ENCODE data around the gene CNNM1.

The CNNM1 gene

DNA sequence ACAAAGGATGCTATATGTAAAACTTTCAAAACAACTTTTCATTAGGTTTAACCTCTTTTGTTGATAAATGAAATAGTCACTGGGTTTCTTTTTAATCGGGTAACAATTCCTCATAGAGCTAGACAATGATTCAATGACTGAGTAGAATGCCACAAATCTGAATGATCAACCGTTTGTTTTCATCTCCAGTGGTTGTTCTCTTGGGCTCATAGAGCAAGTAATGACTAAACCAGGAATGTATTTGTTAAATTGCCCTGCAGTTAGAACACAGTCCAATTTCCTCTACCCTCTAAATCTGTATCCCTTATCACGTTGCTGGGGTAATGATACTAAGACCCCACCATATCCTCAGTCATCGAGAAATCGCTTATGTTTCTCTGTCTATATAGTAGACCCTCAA lies 40.0 kb downstream of the CNNM1 start:
- no peak overlapping the region for H3K27ac ChIP-seq
- no peak for DNase-seq (ENCODE audit: low read depth, low spot score)

DNA sequence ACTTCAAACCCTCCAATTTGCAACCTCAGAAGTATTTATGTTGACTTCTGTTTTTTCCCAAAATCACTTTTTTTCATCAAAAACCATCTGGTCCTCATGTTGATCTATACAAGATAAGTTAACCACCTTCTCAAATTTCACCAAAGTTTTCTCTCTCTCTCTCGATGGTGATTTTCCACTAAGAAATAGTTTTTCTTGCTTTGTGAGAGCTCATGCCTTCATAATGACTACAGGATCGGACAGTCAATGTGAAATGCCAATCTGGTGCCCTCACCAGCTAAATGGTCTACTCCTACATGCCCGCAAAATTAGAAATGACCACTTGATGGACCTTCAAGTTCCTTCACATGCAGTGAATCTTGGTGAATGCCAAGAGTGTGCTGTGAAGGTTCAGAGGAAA lies 40.4 kb downstream of the CNNM1 start:
- no peak for DNase-seq (ENCODE audit: low read depth, low spot score)
- no peak overlapping the region for H3K27ac ChIP-seq

DNA sequence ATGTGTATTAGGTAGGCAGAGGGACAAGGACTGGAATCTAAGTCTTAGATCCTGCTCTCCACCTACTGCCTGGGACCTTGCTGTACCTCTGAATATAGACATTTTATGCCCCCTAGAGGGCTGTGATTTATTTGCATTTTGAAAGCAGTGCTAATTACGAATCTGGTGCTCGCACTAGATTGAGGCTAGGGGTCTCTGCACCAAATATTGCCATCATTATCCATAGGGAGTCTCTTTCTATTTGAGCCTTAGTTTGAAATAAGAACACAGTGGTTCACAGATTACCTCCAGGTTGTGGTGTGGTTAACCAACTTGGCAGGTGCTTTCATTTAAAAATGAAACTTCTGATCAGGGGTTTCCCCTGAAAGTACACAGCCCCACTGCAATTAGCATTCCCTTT lies 41.8 kb downstream of the CNNM1 start:
- H3K27ac ChIP-seq: no peak overlapping the region
- no peak for DNase-seq (ENCODE audit: low read depth, low spot score)

DNA sequence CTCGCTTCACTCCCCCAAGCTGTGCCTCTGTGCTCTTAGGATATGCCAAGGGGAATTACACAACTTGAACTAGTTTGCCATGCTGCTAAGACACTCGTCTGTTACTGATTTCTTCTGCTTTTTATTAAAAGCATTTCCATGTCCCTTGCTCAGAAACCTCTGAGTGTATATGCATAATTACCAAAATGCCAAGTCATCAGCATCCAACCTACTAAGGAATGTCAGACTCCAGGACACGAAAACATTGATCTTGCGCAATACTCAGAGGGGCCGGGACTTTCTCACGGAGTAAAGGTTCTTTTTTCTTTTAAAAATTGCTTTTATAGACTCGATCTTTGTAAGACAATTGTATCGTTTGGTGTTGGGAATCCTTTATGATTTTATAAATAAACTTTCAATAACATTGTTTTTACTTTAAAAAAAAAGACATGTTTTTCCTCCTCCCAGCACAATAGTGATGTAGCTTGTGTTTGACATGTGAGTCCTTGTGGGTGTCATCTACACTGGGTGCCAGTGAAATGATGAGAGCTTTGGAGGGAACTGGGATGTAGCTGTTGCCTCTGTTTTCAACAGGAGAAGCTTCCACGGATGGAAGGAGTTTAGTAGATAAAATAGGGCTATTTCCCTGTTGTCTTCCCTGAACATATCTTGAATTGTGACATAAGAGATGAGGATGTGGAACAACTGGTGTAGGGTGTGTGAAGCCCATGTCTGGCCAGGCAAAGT lies 43.6 kb downstream of the CNNM1 start:
- H3K27ac ChIP-seq: no peak overlapping the region
- DNase-seq (ENCODE audit: low read depth, low spot score): no peak

DNA sequence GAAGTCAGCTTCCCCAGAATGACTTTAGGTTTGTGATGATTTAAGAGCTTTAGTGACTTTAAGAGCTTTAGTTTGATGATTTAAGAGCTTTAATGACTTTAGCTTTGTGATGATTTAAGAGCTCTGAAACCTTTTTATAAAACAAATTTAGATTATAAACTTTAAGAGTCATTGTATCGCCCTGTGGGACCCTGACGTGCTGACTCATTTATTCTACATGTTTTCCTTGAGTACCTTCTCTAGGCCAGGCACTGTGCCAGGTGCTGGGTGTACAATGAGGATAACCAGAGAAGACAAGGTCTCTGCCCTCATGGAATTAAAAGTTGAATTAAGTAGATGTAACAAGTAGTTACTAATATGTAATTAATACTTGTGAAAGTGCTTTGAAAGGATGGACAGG lies 45.4 kb downstream of the CNNM1 start:
- H3K27ac ChIP-seq: no peak overlapping the region
- DNase-seq (ENCODE audit: low read depth, low spot score): no peak

DNA sequence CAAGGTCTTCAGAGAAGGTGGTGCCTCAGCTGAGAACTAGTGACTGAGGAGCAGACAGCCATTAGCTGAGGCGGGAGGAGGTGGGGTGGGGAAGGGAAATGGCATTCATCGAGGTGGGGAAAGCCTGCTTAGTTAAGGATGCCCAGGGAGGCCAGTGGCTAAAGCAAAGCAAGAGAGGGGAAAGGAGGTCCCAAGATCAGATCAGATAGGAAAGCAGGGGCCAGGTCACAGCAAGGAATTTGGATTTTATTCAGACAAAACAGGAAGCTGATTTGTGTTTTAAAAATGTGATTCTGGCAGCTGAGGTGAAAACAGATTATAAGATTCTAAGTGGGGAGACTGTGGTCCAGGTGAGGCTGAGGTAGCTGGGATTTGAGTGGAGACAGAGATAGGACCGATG lies 45.8 kb downstream of the CNNM1 start:
- no peak for DNase-seq (ENCODE audit: low read depth, low spot score)

DNA sequence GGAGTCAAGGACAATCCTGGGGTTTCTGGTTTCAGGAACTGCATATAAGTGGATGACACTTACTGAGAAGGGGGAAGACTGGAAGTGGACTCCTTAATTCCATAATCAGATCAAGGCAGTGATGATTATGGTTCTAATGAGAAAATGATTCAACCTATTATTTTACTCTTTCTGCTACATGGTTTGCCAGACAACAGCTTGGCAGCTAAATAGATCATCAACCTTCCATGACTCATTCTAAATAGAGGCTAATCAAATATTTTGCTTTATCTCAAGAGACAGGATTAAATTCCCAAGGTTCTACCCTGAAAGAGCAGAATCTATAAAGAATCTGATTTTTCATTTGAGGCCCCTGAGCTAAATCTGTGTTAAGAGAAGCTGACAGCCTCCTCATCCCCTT lies 46.3 kb downstream of the CNNM1 start:
- no peak for DNase-seq (ENCODE audit: low read depth, low spot score)
- H3K27ac ChIP-seq: no peak overlapping the region

More for the DNA sequence above, 45.8 kb downstream of the CNNM1 start:
- H3K27ac ChIP-seq: no peak overlapping the region

DNA sequence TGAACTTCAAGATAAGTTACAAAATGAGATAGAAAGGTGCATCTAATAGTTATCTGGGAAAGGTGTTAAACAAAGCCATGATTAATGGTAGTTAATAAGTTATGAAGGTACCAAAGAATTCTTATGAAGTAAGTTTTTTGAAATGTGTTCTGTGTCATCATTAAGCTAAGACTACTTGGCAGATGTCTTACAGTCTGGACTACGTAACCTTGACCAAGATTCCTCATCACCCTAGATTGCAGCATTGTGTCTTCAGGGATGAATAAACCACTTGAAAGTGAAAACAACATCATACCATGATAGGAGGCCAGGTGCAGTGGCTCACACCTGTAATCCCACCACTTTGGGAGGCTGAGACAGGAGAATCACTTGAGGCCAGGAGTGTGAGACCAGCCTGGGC lies 53.0 kb downstream of the CNNM1 start:
- no peak for DNase-seq (ENCODE audit: low read depth, low spot score)
- H3K27ac ChIP-seq: no peak overlapping the region

DNA sequence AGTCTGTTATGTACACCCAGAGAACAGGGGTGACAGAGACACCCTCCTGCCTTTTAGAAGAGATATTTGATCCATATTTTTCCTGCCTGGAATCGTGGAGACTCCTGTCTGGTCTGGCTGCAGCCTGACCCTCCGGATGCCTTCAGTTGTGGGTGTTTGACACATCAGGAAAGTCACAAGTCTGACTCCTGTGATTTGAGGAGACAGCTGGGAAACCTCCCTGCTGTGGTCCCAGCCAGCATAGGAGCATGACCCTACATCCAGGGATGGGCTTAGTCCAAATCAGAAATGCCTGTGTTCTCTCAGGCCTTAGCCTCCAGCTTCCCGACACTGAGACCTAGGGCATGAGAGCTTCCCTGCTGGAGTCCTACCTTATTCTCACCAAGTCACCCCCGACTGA lies 57.9 kb downstream of the CNNM1 start:
- no peak overlapping the region for H3K27ac ChIP-seq
- no peak for DNase-seq (ENCODE audit: low read depth, low spot score)

DNA sequence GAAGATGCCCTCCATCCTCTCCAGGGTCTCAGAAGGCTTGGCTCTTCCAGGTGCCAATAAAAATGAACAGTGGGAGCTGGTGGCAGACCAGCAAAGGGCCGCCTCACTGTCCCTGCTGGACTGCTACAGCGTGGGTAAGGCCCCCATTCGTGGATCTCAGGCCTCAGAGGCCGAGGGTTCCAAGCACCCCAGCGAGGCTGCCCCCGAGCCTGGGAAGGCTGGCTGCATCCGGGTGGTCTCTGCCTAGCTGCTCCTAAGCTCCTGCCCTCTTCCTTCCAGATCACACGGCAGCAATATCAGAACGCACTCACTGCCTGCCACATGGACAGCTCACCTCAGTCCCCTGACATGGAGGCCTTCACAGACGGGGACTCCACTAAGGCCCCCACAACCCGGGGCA lies 58.4 kb downstream of the CNNM1 start:
- no peak for DNase-seq (ENCODE audit: low read depth, low spot score)

DNA sequence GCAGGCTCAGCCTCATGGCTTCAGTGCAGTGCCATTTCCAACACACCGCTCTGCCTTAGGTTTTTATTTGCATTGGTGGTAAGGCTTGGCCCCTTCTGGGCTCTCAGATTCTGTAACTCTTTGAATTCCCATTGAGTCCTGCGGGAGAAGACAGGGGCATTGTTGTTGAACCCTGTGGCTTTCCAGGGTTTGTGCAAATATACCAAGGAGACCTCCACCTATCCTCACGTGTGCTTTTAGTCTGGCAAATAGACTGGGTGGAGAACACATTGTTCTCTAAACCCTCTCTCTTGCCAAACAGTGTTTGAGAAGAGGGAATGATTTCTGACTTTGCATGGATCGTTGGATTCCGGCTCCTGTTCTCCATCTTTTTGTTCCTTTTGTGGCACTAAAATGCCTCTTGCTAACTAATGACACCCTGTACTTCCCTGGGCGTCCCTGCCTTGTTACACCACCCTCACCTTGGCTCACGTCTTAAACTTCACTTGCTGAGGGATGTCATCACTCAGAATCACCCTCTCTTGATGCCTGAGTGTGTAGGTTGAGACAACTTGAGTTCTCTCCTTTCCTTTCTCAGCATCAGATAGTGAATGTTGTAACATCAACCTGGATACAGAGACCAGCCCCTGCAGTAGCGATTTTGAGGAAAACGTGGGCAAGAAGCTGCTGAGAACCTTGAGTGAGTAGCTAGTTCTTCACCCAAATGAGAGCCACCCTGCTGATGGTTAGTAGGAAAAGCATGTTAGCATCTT lies 60.7 kb downstream of the CNNM1 start:
- H3K27ac ChIP-seq: no peak overlapping the region
- DNase-seq (ENCODE audit: low read depth, low spot score): no peak

More for the DNA sequence above, 58.4 kb downstream of the CNNM1 start:
- H3K27ac ChIP-seq: no peak overlapping the region

DNA sequence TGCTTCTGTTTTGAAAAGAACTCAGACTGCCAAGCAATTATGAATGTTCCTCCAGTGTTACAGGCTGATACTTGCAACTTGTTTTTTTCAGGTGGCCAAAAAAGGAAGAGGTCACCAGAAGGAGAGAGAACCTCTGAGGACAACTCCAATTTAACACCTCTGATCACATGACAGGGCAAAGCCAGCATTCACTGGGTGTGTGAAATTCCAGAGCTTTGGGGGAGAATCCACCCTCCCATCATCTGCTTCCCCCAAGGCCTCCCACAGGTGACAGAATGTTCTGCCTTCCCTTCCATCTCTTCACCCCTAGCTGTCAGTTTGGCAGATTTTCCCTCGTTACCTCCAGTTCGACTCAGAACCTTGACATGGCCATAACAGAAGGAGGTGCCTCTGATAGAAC lies 62.2 kb downstream of the CNNM1 start:
- no peak overlapping the region for H3K27ac ChIP-seq
- DNase-seq (ENCODE audit: low read depth, low spot score): no peak

DNA sequence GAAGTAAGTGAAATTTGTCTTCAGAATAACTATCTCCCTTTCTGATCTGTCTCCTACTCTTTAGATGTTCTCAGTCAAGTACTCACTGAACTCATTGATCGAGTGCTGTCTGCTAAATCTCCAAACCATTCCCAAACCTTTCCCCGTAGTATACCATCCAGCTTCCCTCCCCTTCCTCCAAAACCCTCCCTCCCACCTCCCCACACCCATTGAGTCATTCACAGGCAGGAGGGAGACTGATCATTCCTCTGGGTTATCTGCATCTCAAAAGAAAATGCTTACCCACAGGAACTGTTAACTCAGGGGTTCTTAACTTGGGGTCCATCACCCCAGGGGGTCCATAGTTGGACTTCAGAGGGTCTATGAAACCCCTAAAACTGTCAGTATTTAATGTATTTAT lies 63.9 kb downstream of the CNNM1 start:
- no peak overlapping the region for H3K27ac ChIP-seq
- DNase-seq (ENCODE audit: low read depth, low spot score): no peak

DNA sequence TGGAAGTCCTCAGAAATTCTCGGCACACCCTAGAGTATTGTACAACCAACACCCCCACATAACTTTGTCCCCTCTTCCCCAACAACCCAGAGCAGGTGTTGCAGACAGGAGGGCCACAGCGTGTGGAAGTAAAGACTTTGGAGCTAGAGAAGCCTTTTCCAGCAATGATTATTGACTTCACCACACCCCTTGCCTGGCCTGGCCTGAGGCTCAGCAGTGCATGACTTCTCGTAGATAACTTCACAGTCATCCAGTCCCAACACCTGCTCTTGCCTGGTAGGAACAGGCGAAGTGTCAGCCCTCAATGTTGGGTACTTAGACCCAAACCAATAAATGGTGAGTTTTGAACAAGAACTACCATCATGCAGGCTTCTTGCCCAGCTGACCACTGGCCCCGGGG lies 64.5 kb downstream of the CNNM1 start:
- no peak overlapping the region for H3K27ac ChIP-seq
- no peak for DNase-seq (ENCODE audit: low read depth, low spot score)

DNA sequence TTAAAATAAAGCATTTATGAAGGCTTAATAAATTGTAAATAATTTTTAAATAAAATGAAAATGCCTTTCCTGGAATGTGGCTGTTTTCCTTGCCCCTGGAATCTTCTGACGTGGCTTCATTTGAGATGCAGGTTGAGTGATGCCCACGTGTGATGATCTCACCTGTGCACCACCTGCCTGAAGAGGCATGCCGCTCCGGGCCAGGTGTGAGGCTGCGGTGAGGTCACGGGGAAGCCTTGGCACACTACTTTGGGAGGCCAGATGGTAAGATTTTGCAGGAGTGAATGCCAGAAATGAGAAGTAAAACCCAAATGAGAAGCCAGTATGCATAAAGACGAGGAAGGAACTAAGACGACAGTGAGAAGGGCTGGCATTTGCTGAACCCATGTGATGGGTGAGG lies 65.1 kb downstream of the CNNM1 start:
- peak overlapping the region; percentile 84 for H3K27ac ChIP-seq
- no peak for DNase-seq (ENCODE audit: low read depth, low spot score)

DNA sequence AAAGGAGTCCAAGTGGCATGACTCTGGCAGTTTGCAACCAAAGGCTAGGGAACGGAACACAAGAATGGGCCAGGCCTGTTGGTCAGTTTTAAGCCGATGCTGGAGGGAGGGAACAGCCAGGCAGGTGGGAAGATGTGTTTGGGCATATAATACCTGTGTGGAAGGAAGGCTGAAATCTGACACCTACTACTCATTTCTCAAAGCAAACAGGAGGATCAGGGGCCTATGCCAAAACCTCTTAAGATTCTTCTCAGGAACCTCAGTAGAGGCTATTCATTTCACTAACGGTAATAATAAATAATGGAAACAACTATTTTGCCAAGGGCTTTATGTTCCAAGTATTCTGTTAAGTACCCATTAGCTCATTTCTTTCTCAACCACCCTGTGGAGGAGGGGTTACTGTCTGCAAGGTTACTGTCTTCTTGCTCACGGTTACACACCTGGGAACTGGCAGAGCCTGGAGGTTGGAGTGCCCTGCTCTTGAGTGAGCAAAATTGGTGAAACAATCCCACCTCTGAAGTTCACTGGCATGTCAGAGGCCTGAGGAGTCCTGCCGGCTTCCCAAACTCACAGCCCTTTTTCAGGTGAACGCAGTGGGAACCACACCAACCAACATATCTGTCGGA lies 65.7 kb downstream of the CNNM1 start:
- peak overlapping the region; percentile 84 for H3K27ac ChIP-seq

DNA sequence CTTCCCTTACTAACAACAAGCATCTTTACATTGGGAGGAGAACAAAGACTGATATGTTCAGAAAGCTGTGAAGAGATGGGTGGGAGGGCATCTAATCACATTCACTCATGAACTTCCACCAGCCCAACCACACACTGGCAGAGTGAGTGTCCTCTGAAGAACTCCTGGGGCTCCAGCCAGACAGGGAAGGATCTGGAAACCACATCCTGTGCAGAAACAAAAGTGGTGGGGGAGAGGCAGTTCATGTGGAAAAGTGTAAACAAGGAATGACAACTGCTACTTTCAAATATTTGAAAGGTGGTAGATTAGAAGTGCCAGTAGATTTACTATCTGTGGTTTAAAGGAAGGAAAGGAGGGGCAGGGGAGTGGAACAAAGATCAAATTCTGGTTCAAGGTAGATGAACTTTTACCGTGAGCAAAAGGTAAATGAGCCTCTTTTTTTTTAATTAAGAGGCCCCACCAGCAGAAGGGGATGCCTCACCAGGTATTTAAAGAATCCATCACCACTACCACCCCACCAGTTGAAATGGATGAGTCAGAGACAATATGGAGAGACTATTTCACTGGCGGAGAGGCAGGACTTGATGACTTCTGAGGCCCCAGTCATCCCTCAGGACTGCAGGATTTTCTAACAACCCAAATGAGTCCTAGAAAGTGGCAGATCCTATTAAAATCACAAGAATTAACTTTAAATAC lies 66.7 kb downstream of the CNNM1 start:
- DNase-seq (ENCODE audit: low read depth, low spot score): peak; percentile 55
- peak overlapping the region; percentile 84 for H3K27ac ChIP-seq

More for the DNA sequence above, 65.7 kb downstream of the CNNM1 start:
- no peak for DNase-seq (ENCODE audit: low read depth, low spot score)

DNA sequence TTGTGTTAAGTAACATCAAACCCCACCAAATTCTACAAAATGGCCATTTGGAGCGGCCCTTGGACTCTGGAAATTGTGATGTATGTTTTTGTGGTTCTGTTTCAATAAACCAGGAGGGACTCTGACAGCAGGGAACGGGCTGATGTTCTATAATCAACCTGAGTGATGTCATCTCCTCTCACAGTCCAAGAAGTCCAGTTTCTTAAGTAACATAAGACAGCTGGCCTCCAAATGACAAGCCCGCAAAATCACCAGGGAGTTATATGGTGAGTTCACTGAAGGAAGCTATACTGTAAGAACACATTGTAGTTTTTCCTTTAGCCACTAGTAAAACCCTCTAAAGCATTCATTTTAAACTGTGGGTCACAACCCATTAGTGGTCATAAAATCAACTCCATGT lies 67.3 kb downstream of the CNNM1 start:
- no peak for DNase-seq (ENCODE audit: low read depth, low spot score)
- peak overlapping the region; percentile 84 for H3K27ac ChIP-seq

DNA sequence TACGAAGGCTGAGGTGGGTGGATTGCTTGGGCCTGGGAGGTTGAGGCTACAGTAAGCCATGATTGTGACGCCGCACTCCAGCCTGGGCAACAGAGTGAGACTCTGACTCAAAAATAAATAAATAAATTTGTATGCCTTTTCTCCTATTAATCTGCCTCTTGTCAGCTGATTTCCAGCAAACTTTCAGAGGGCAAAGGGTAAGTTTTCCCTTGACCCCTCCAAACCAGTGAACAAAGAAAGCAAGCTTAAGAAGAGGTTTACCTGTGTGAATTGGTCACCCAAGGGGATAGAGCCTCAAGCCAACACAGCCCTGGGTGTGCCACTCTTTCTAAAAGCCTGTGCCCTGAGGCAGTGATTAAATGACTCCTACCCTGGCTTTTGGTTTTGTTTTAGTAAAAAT lies 70.5 kb downstream of the CNNM1 start:
- no peak overlapping the region for H3K27ac ChIP-seq
- no peak for DNase-seq (ENCODE audit: low read depth, low spot score)

DNA sequence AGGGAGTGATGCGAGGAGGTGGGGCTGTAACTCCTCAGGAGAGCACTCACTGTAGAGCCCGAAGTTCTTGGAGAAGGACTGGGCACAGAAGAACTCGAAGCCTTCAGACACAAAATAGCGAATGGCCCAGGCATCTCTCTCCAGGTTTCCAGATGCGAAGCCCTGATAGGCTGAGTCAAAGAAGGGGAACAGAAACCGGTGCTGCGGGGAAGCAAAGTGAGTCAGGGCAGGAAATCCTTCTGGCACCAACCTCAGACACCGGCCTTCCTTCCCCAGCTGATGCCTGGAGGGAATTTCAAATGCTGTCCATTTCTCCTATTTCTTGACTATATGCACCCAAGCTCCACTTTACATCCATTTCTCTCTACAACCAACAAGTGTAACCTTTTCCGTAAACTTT lies 74.5 kb downstream of the CNNM1 start:
- H3K27ac ChIP-seq: no peak overlapping the region
- no peak for DNase-seq (ENCODE audit: low read depth, low spot score)

DNA sequence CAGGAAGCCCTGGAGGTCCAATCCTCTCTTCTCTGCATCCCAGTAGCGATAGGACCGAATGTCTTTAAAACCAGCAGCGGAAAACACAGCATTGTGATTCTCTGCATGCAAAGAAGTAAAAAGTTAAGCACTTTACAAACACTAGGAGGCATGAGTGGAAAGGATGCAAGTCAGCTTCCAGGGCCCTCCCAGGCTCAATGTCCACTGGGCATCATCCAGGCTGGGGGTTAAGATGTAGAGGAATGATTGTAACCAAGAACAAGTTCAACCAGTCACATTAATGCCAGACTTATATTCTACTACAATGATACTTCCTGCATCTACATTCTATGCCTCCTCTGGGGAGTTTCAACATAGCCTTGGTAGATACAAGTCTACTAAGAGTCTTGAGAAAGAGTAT lies 77.0 kb downstream of the CNNM1 start:
- H3K27ac ChIP-seq: no peak overlapping the region
- DNase-seq (ENCODE audit: low read depth, low spot score): no peak
